ENCODE data around the gene UPF1. TPM values are rescaled to one million over a fixed set of nuclear protein-coding genes. Genes with fewer than 3 reads are reported as not detected.
A peak's percentile ranks its signal among the peaks of the same experiment; 100 is the strongest.

Gene UPF1
- total RNA-seq, 1 experiment from 2014 or later: 78.8 TPM

DNA sequence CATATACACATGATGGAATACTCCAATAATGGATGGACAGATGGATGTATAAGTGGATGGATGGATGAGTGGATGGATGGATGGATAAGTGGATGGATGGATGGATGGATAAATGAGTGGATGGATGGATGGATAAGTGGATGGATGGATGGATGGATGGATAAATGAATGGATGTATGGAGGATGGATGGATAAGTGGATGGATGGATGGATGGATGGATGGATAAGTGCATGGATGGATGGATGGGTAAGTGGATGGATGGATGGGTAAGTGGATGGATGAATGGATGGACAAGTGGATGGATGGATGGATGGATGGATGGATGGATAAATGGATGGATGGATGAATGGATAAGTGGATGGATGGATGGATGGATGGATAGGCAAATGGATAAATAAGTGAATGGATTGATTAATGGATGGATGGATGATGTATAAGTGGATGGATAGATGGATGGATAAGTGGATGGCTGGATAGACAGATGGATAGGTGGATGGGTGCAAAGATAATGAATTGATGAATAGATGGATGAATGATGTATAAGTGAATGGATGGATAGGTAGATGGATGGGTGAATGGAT, 32.3 kb upstream of the UPF1 start:
- Histone ChIP-seq H4K20me1 (ENCODE audit: insufficient read depth) (no peaks in the 10 kb centered on the region), H3K27ac (no peak overlapping the region), H3K4me1 (replicated peaks; ENCODE audit: insufficient read depth) (no peaks in the 10 kb centered on the region; the same call in 1 of the 2 replicates), H3K79me2 (ENCODE audit: low read depth) (no peaks in the 10 kb centered on the region), H3K9me2 (ENCODE audit: insufficient read depth) (no peaks in the 10 kb centered on the region), H3F3A (ENCODE audit: insufficient read depth, low read depth) (peaks cover 16% of the 10 kb centered on the region; the same call in 1 of the 2 replicates), H3K9me3 (ENCODE audit: insufficient read depth, low read depth) (no peaks in the 10 kb centered on the region), H3K4me3 (no peak overlapping the region), H3K36me3 (ENCODE audit: low read depth) (no peaks in the 10 kb centered on the region), H3K27me3 (ENCODE audit: insufficient read depth, low read depth) (peaks cover 12% of the 10 kb centered on the region), H3K4me2 (no peak overlapping the region), H2AFZ (no peak overlapping the region)
- TF ChIP-seq, protein P1, sequence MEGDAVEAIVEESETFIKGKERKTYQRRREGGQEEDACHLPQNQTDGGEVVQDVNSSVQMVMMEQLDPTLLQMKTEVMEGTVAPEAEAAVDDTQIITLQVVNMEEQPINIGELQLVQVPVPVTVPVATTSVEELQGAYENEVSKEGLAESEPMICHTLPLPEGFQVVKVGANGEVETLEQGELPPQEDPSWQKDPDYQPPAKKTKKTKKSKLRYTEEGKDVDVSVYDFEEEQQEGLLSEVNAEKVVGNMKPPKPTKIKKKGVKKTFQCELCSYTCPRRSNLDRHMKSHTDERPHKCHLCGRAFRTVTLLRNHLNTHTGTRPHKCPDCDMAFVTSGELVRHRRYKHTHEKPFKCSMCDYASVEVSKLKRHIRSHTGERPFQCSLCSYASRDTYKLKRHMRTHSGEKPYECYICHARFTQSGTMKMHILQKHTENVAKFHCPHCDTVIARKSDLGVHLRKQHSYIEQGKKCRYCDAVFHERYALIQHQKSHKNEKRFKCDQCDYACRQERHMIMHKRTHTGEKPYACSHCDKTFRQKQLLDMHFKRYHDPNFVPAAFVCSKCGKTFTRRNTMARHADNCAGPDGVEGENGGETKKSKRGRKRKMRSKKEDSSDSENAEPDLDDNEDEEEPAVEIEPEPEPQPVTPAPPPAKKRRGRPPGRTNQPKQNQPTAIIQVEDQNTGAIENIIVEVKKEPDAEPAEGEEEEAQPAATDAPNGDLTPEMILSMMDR (conservative IDR thresholded peaks at IDR 0.05): no peak
- BruUV-seq (replicated peaks): no TSS peak
- peak in 1 of 2 experiments; percentile 12 for DNase-seq
- POLR2A ChIA-PET (ENCODE audit: unreplicated experiment): no interaction called here
- intact Hi-C loops (cut with micrococcal nuclease; ENCODE audit: unreplicated experiment): no loop called here
- CTCF ChIA-PET: no interaction called here

DNA sequence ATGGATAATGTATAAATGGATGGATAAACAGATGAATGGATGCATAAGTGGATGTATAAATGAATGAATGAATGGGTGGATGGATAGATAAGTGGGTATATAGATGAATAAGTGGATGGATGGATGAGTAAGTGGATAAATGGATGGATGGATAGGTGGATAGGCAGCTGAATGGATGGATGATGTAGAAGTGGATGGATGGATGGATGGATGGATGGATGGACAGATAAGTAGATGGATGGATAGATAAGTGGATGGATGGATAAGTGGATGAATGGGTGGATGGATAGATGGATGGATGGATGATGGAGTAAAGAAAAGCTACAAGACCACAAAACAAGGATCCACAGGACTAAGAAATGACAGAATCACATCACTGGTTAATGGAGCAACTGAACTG, 31.7 kb upstream of the UPF1 start:
- peaks cover 16% of the 10 kb centered on the region; the same call in 1 of the 2 replicates for H3F3A ChIP-seq (ENCODE audit: insufficient read depth, low read depth)
- ChIA-PET CTCF (no interaction called here), POLR2A (ENCODE audit: unreplicated experiment) (no interaction called here)
- H3K4me1 ChIP-seq (replicated peaks; ENCODE audit: insufficient read depth): no peaks in the 10 kb centered on the region; the same call in 1 of the 2 replicates
- H3K4me2 ChIP-seq: no peak overlapping the region
- TF ChIP-seq EZH2 (IDR thresholded peaks at IDR 0.05; ENCODE audit: low read depth): no peak
- TF ChIP-seq, protein P1 (conservative IDR thresholded peaks at IDR 0.05): no peak
- no peaks in the 10 kb centered on the region for H4K20me1 ChIP-seq (ENCODE audit: insufficient read depth)
- no peaks in the 10 kb centered on the region for H3K9me2 ChIP-seq (ENCODE audit: insufficient read depth)
- intact Hi-C loops (cut with micrococcal nuclease; ENCODE audit: unreplicated experiment): no loop called here
- H3K27me3 ChIP-seq (ENCODE audit: insufficient read depth, low read depth): peaks cover 12% of the 10 kb centered on the region
- no peak for DNase-seq
- H3K4me3 ChIP-seq: no peak overlapping the region
- H2AFZ ChIP-seq: no peak overlapping the region
- H3K36me3 ChIP-seq (ENCODE audit: low read depth): no peaks in the 10 kb centered on the region
- no peak overlapping the region for H3K27ac ChIP-seq
- no TSS peak for BruUV-seq (replicated peaks)
- no peaks in the 10 kb centered on the region for H3K9me3 ChIP-seq (ENCODE audit: insufficient read depth, low read depth)
- H3K79me2 ChIP-seq (ENCODE audit: low read depth): no peaks in the 10 kb centered on the region

DNA sequence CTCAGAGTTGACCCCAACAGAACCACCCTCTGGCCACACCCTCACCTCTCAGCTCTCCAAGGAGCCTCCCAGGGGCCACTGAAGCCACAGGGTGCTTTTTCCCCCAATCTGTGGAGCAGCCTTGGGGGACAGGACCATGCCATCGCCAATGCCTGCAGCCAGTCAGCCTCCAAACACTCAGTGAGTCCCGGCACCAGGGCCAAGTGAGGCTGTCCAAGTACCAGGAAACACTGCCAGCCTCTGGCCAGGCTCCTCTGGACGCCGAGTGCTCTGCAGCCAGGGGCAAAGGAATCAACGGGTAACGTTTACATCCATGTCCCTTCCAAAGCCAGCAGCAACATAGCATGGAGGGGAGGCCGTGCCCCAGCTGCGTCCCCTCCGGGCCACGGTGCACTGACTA, 31.1 kb upstream of the UPF1 start:
- peak in 1 of 2 experiments; percentile 30 for DNase-seq
- no peaks in the 10 kb centered on the region for H3K79me2 ChIP-seq (ENCODE audit: low read depth)
- H3K27me3 ChIP-seq (ENCODE audit: insufficient read depth, low read depth): peaks cover 12% of the 10 kb centered on the region
- H3K4me2 ChIP-seq: no peak overlapping the region
- H2AFZ ChIP-seq: no peak overlapping the region
- no TSS peak for BruUV-seq (replicated peaks)
- H3K27ac ChIP-seq: no peak overlapping the region
- CTCF ChIA-PET: no interaction called here
- peaks cover 16% of the 10 kb centered on the region; the same call in 1 of the 2 replicates for H3F3A ChIP-seq (ENCODE audit: insufficient read depth, low read depth)
- no peak overlapping the region for H3K4me3 ChIP-seq
- H3K9me3 ChIP-seq (ENCODE audit: insufficient read depth, low read depth): no peaks in the 10 kb centered on the region
- intact Hi-C loops (cut with micrococcal nuclease; ENCODE audit: unreplicated experiment): no loop called here
- H4K20me1 ChIP-seq (ENCODE audit: insufficient read depth): no peaks in the 10 kb centered on the region
- POLR2A ChIA-PET (ENCODE audit: unreplicated experiment): no interaction called here
- TF ChIP-seq EZH2 (IDR thresholded peaks at IDR 0.05; ENCODE audit: low read depth): no peak
- TF ChIP-seq, protein P1 (conservative IDR thresholded peaks at IDR 0.05): no peak
- H3K4me1 ChIP-seq (replicated peaks; ENCODE audit: insufficient read depth): no peaks in the 10 kb centered on the region; the same call in 1 of the 2 replicates
- no peaks in the 10 kb centered on the region for H3K36me3 ChIP-seq (ENCODE audit: low read depth)
- no peaks in the 10 kb centered on the region for H3K9me2 ChIP-seq (ENCODE audit: insufficient read depth)
